H9 (cell line): ENCODE results near the gene ZCCHC17. TPM values are rescaled to one million over a fixed set of nuclear protein-coding genes. Genes with fewer than 3 reads are reported as not detected.

ENCODE experiments used
- DNase-seq: peaks from one replicate; pipeline ENCODE4 v3.0.0-alpha.2; 2017
- H2AFZ ChIP-seq: one replicate; pipeline ENCODE4 v1.6.1; 2013; ENCODE audit warnings: mild to moderate bottlenecking, low read length, control low read depth, moderate library complexity
- H2AK5ac ChIP-seq: 2 replicates; pipeline ENCODE4 v1.6.1; 2013; ENCODE audit warnings: low read length, control low read depth, mixed read lengths; ENCODE audit not compliant: insufficient read length
- H2BK120ac ChIP-seq: one replicate; pipeline ENCODE4 v1.6.1; 2013; ENCODE audit warnings: low read depth, mild to moderate bottlenecking, low read length, control low read depth, inconsistent platforms; ENCODE audit not compliant: poor library complexity, severe bottlenecking
- H2BK12ac ChIP-seq: 2 replicates; pipeline ENCODE4 v1.6.1; 2013; ENCODE audit warnings: low read length, control low read depth, mixed read lengths, low read depth; ENCODE audit not compliant: insufficient read length
- H2BK15ac ChIP-seq: 2 replicates; pipeline ENCODE4 v1.6.1; 2013; ENCODE audit warnings: low read depth, low read length, control low read depth
- H2BK20ac ChIP-seq: one replicate; pipeline ENCODE4 v1.6.1; 2013; ENCODE audit warnings: low read depth, mild to moderate bottlenecking, low read length, control low read depth, inconsistent platforms; ENCODE audit not compliant: poor library complexity, severe bottlenecking
- H2BK5ac ChIP-seq: 2 replicates; pipeline ENCODE4 v1.6.1; 2013; ENCODE audit warnings: low read length, control low read depth, mixed read lengths; ENCODE audit not compliant: insufficient read length
- H3K14ac ChIP-seq: 2 replicates; pipeline ENCODE4 v1.6.1; 2013; ENCODE audit warnings: low read length, control low read depth; ENCODE audit not compliant: insufficient read depth
- H3K18ac ChIP-seq: 2 replicates; pipeline ENCODE4 v1.6.1; 2013; ENCODE audit warnings: low read depth, mild to moderate bottlenecking, mixed read lengths, low read length, control low read depth; ENCODE audit not compliant: insufficient read length
- H3K23ac ChIP-seq: 2 replicates; pipeline ENCODE4 v1.6.1; 2013; ENCODE audit warnings: low read length, control low read depth, mixed read lengths, low read depth; ENCODE audit not compliant: insufficient read length
- H3K23me2 ChIP-seq: 2 replicates; pipeline ENCODE4 v1.6.1; 2013; ENCODE audit warnings: low read depth, mild to moderate bottlenecking, mixed read lengths, low read length, control low read depth; ENCODE audit not compliant: insufficient read length, poor library complexity, severe bottlenecking
- H3K27ac ChIP-seq: 2 replicates; pipeline ENCODE4 v1.5.1; 2013; ENCODE audit warnings: low read length, control low read depth, mixed read lengths, low read depth; ENCODE audit not compliant: insufficient read length
- H3K27me3 ChIP-seq: 2 replicates; pipeline ENCODE4 v1.6.1; 2013; ENCODE audit warnings: low read length, control low read depth, inconsistent platforms; ENCODE audit not compliant: insufficient read depth
- H3K4ac ChIP-seq: 2 replicates; pipeline ENCODE4 v1.6.1; 2013; ENCODE audit warnings: low read depth, mild to moderate bottlenecking, control low read depth, inconsistent platforms, low read length, moderate library complexity
- H3K4me1 ChIP-seq: 2 replicates; pipeline ENCODE4 v1.6.1; 2013; ENCODE audit warnings: low read length, control low read depth, inconsistent platforms; ENCODE audit not compliant: insufficient read depth
- H3K4me2 ChIP-seq: 2 replicates; pipeline ENCODE4 v1.6.1; 2013; ENCODE audit warnings: low read length, control low read depth, mixed read lengths; ENCODE audit not compliant: insufficient read length, insufficient read depth
- H3K56ac ChIP-seq: 2 replicates; pipeline ENCODE4 v1.6.1; 2013; ENCODE audit warnings: low read depth, mild to moderate bottlenecking, mixed read lengths, low read length, control low read depth; ENCODE audit not compliant: insufficient read length
- H3K79me1 ChIP-seq: 2 replicates; pipeline ENCODE4 v1.6.1; 2013; ENCODE audit warnings: low read depth, mild to moderate bottlenecking, moderate library complexity, low read length, control low read depth, inconsistent platforms; ENCODE audit not compliant: insufficient read depth, poor library complexity, severe bottlenecking
- H3K79me2 ChIP-seq: 2 replicates; pipeline ENCODE4 v1.6.1; 2013; ENCODE audit warnings: low read length, control low read depth, inconsistent platforms; ENCODE audit not compliant: insufficient read depth
- H3K9ac ChIP-seq: 2 replicates; pipeline ENCODE4 v1.6.1; 2013; ENCODE audit warnings: low read length, control low read depth, mixed read lengths; ENCODE audit not compliant: insufficient read length; ENCODE audit errors: extremely low read depth
- H3K9me3 ChIP-seq: one replicate; pipeline ENCODE4 v1.6.1; 2013; ENCODE audit warnings: low read depth, low read length, inconsistent platforms; ENCODE audit not compliant: control insufficient read depth
- H3T11ph ChIP-seq: one replicate; pipeline ENCODE4 v1.6.1; 2013; ENCODE audit warnings: mild to moderate bottlenecking, low read length, control low read depth, inconsistent platforms
- H4K20me1 ChIP-seq: one replicate; pipeline ENCODE4 v1.6.1; 2013; ENCODE audit not compliant: control insufficient read depth, insufficient read length, insufficient read depth
- H4K5ac ChIP-seq: 2 replicates; pipeline ENCODE4 v1.6.1; 2013; ENCODE audit warnings: low read depth, mild to moderate bottlenecking, mixed read lengths, low read length, control low read depth; ENCODE audit not compliant: insufficient read length
- H4K8ac ChIP-seq: replicated peaks from 2 replicates; pipeline ENCODE4 v1.6.1; 2013; ENCODE audit warnings: low read length, control low read depth, mixed read lengths, low read depth; ENCODE audit not compliant: insufficient read length
- H4K91ac ChIP-seq: 2 replicates; pipeline ENCODE4 v1.6.1; 2013; ENCODE audit warnings: low read depth, mild to moderate bottlenecking, moderate library complexity, mixed read lengths, low read length, control low read depth; ENCODE audit not compliant: insufficient read length
- H3K27ac Mint-ChIP-seq, 3 experiments: 2 replicates in 2 of 3; 3 replicates in 1 of 3; pipeline ENCODE4 v1.8.0; 2020 to 2021; ENCODE audit warnings: mixed read lengths in 3 of 3, mild to moderate bottlenecking in 1 of 3, moderate library complexity in 1 of 3
- H3K27me3 Mint-ChIP-seq: 2 replicates; pipeline ENCODE4 v1.8.0; 2021; ENCODE audit warnings: low read depth, mild to moderate bottlenecking, moderate library complexity, mixed read lengths
- H3K36me3 Mint-ChIP-seq, 3 experiments: 2 replicates in 2 of 3; 3 replicates in 1 of 3; pipeline ENCODE4 v1.8.0; 2020 to 2021; ENCODE audit warnings: low read depth in 3 of 3, mixed read lengths in 3 of 3; ENCODE audit not compliant: insufficient read depth in 1 of 3
- H3K4me1 Mint-ChIP-seq, 2 experiments: 2 replicates each; pipeline ENCODE4 v1.8.0; 2020; ENCODE audit warnings: mixed read lengths in 2 of 2
- H3K4me3 Mint-ChIP-seq, 2 experiments: 2 replicates in 1 of 2; 3 replicates in 1 of 2; pipeline ENCODE4 v1.8.0; 2020 to 2021; ENCODE audit warnings: mild to moderate bottlenecking in 2 of 2, mixed read lengths in 2 of 2, moderate library complexity in 1 of 2
- H3K9me3 Mint-ChIP-seq, 2 experiments: 2 replicates in 1 of 2; 3 replicates in 1 of 2; pipeline ENCODE4 v1.8.0; 2020; ENCODE audit warnings: mild to moderate bottlenecking in 2 of 2, mixed read lengths in 2 of 2, moderate library complexity in 1 of 2
- WGBS: extraction: QIAGEN DNeasy Blood & Tissue Kit; methylation state at CpG from one replicate; pipeline ENCODE4 v1.1.7; 2013; ENCODE audit warnings: missing lambda C conversion rate, low lambda C conversion rate, mixed read lengths; ENCODE audit not compliant: insufficient read length; ENCODE audit errors: extremely low coverage; 5-methylcytosine and 5-hydroxymethylcytosine counted together
- total RNA-seq: library from RNA; stranded (reverse); gene quantifications from 2 replicates; pipeline ENCODE4 v1.2.1, GENCODE V29; 2021
- TF ChIP-seq, protein P1 (sequence below): fragments of 200-600 bp; sonication (generic); conservative IDR thresholded peaks from 3 replicates; pipeline ENCODE4 v1.8.0; 2021; ENCODE audit warnings: antibody characterized with exemption, mild to moderate bottlenecking

ZCCHC17 gene
- total RNA-seq, 1 experiment from 2014 or later = 50.4 TPM

DNA sequence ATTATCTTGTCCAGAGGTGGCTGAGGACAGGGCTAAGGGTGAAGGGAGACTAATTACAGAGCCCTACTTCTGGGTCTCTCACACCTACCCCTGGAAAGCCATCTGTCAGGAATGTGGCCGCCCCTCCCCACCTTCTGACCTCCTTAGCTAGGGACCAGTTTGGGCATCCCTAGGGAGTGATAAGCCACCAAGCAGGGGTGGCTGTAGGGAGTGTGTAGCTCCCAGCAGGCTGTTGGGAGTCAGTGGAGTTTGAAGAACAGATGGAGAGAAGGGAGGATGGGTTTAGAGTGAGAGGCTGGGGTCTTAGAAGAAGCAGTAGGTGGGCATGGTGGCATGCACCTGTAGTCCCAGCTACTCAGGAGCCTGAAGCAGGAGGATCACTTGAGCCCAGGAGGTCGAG, 115.4 kb downstream of the ZCCHC17 start:
- no peak overlapping the region for H2BK120ac ChIP-seq
- no peak for DNase-seq
- no peaks in the 10 kb centered on the region for H4K20me1 ChIP-seq
- H4K91ac ChIP-seq = no peak overlapping the region
- Mint-ChIP-seq H3K4me1 (peaks cover 31 to 32% of the 10 kb centered on the region in 2 experiments), H3K27me3 (peaks cover 28% of the 10 kb centered on the region), H3K36me3 (peaks cover 0 to 10% (median 7%) of the 10 kb centered on the region in 3 experiments; a peak in 5 of 7 replicates), H3K27ac (no peak overlapping the region), H3K9me3 (no peaks in the 10 kb centered on the region), H3K4me3 (peak overlapping the region; percentile 65 to 79)
- no peak overlapping the region for H3K9ac ChIP-seq
- H3K23ac ChIP-seq = no peak overlapping the region
- no peaks in the 10 kb centered on the region for H3K79me2 ChIP-seq
- no peak overlapping the region for H2AK5ac ChIP-seq
- peaks cover 3% of the 10 kb centered on the region; the same call in 1 of the 2 replicates for H3K4me1 ChIP-seq
- no peak overlapping the region for H2AFZ ChIP-seq
- peak overlapping the region; percentile 62 for H3K4me2 ChIP-seq
- H3K27me3 ChIP-seq = no peaks in the 10 kb centered on the region
- H3K56ac ChIP-seq = no peak overlapping the region
- no peak overlapping the region for H3K27ac ChIP-seq
- no peak overlapping the region for H2BK12ac ChIP-seq
- no peaks in the 10 kb centered on the region for H3K9me3 ChIP-seq
- no peaks in the 10 kb centered on the region for H3K79me1 ChIP-seq
- no CpG with 5 or more reads among the region's 2 CpGs for WGBS
- H2BK15ac ChIP-seq = no peak overlapping the region
- H4K5ac ChIP-seq = no peak overlapping the region
- H3K4ac ChIP-seq = no peak overlapping the region
- H2BK20ac ChIP-seq = no peak overlapping the region
- H2BK5ac ChIP-seq = no peak overlapping the region
- no peak overlapping the region for H3T11ph ChIP-seq
- no peak overlapping the region for H4K8ac ChIP-seq
- peaks cover 16% of the 10 kb centered on the region for H3K23me2 ChIP-seq
- no peak overlapping the region for H3K18ac ChIP-seq
- H3K14ac ChIP-seq = no peak overlapping the region
- TF ChIP-seq, protein P1, sequence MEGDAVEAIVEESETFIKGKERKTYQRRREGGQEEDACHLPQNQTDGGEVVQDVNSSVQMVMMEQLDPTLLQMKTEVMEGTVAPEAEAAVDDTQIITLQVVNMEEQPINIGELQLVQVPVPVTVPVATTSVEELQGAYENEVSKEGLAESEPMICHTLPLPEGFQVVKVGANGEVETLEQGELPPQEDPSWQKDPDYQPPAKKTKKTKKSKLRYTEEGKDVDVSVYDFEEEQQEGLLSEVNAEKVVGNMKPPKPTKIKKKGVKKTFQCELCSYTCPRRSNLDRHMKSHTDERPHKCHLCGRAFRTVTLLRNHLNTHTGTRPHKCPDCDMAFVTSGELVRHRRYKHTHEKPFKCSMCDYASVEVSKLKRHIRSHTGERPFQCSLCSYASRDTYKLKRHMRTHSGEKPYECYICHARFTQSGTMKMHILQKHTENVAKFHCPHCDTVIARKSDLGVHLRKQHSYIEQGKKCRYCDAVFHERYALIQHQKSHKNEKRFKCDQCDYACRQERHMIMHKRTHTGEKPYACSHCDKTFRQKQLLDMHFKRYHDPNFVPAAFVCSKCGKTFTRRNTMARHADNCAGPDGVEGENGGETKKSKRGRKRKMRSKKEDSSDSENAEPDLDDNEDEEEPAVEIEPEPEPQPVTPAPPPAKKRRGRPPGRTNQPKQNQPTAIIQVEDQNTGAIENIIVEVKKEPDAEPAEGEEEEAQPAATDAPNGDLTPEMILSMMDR = no peak
